GM19438 (cell line): ENCODE results near the gene TSPAN4.

Experiments used
- ATAC-seq: cut with Tn5 transposase; IDR thresholded peaks from one replicate; pipeline ENCODE4 v1.9.1; 2021; ENCODE audit warnings: low read depth; ENCODE audit not compliant: unreplicated experiment

The TSPAN4 gene

DNA sequence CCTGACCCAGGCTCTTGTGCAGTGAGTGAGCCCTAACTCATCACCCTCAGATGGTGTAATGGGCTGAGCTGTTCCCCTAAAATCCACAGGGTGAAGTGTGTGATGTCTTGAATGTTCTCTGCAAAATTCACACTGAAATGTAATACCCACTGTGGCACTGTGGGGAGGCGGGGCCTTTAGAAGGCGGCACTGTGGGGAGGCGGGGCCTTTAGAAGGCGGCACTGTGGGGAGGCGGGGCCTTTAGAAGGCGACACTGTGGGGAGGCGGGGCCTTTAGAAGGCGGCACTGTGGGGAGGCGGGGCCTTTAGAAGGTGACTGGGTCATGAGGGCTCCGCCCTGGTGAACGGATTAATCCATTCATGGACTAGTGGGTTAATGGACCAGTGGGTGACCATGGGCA, 34.9 kb downstream of the TSPAN4 start:
- ATAC-seq: no peak

DNA sequence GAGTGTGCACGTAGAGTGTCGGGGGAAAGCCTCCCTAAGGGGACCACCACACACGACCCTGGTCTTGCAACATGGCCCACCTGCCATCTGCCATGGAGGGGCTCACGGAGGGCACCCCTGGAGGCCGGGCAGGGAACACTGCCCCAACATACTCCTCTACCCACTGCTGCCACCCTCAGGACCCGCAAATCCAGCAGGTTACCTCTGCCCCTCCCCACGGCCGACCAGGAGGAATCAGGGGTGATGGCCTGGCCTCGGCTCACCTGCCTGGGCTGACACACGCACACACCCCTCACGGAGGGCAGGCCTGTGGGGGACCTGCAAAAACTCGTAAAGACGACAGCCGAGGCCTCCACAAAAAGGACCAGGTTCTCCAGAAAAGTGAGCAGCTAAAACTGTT, 37.8 kb downstream of the TSPAN4 start:
- no peak for ATAC-seq

DNA sequence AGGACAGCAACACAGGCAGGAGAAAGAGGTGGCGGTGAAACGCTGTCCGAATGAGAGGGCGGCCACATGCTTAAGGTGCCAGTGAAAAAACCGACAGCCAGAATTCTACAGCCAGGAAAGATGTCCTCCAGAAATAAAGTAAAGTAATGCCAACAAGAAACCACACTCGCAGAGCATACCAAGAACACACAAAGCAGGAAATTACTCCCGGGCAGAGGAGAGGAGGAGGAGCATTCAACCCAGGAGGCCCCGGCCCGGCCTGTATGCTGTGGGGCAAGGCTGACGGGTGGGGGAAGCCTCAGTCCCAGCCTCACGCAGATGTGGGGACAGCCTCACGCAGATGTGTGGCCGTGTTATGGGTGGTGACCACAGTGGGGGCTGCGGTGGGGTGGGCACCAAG, 39.9 kb downstream of the TSPAN4 start:
- no peak for ATAC-seq

DNA sequence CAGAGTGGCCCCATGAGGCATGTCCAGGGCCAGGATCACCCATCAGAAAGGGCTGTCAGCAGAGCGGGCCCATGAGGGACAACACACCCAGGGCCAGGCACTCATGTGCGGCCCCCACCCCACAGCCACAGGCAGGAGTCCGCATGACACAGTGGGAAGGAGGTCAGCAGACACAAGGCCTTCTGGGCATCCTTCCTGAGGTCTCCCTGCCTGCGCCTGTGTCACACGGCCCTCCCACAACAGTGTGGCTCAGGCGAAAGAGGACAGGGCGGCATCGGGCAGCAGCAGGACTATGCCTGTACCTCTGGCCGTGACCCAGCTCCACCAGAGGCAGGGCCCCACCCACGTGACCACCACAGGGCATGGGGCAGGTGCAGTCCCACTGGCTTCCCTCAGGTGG, 40.9 kb downstream of the TSPAN4 start:
- ATAC-seq: no peak

DNA sequence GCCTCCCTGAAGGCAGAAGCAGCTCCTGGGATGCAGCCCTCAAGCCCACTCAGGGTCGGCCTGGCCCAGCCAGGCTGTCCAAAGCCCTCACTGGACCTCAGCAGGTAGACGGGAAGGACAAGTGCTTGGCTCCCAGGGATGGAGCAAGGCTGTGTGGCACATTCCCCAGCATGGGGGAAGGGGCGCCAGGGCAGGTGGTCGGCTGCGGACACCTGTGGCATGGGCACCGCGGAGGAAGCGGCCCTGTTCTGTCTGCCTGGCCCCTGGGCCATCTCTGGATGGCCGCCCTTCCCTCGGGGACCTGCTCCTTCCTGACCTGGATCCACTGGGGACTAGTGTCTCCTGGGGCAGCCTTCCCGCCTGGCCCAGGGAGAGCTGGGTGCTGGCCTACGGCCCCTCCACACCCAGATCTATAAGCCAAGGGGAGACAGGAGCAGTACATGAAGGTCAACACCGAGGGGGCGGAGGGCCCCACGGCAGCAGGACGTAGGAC, 42.0 kb downstream of the TSPAN4 start:
- no peak for ATAC-seq

DNA sequence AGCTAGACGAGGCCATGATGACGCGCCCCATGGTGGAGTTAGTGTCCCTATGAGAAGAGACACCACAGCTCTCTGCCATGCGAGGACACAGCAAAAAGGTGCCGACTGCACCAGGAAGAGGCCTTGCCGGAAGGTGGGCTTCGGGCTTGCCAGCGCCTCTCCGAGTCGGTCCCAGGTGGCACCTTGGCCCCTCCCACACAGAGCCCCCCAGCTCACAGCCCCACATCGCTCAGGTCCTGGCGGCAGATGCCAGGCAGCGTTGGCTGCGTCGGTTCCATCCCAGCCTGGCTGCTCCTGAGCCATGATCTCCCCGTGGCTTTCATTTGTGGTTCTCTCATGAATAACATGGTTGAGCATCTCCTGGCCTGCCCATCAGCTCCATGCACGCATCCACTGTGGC, 43.9 kb downstream of the TSPAN4 start:
- ATAC-seq: no peak

DNA sequence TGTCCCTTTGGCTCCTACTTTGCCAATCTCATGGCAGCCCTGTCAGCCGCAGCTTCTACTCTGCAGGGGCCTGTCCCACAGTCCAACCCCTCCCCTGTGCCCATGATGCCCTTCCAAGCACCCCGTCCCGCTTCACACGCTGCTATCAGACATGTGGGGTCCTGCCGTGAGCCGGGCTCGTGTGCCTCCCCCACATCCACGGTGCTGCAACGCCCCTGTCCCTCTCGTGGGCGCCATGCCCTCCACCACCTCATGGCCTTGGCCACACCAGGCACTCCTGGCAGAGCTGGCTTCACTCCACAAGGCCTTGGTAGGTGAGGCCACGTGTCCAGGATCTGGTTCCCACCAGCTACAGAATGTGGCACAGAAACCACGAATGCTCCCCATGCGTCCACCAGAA, 44.9 kb downstream of the TSPAN4 start:
- ATAC-seq: no peak

DNA sequence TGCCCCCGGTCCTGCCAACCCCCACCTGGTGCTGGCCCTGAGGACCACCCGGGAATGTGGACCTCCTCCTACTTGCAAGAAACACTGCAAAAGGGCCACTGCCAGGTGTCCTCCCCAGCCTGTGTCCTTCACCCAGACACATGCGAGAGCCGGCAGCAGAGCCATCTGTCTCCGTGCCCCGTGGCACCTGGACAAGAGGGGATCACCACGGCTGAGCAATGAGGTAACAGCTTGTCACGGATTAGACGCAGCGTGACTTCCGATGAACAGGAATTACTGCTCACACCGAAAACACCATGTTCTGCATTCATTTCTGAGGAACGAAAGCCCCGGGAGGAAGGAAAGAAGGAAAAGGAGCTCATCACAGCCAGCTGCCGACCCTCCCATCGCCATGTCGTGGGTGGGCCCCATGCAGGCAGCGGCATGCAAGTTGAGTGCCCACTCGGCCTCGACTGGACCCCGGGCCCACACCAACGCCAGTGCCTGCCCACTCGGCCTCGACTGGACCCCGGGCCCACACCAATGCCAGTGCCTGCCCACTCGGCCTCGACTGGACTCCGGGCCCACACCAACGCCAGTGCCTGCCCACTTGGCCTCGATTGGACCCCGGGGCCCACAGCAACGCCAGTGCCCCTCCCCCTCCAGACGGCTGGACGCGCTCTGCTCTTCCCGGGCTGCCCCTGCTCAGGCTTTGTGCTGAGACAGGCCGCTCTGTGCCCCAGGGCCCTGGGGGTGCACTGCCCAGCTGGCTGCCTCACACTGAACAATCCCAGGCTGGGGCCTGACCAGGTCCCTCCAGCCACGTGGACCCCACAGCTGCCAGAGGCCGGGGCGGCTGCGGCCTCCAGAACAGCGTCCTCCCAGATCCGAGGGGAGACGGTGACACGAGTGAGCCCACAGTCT, 45.9 kb downstream of the TSPAN4 start:
- ATAC-seq: no peak

DNA sequence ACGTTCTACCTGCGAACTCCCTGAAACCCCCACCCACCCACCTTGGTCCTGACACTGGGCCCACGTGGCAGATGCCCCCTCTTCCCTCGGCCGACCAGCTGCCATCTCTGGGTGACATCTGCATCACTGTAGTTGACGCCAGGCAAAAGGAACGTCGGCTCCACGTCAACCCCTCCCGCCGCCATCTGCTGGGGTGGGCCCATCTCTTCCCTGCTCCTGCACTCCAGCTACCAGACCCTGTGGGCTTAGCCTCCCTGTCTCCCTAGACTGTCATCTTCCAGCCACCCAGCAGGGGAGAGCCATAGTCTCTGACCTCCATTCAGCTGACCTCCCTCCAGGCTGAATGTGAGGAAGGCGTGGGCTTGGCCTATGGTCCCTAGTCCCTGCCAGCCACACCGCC, 46.6 kb downstream of the TSPAN4 start:
- ATAC-seq: no peak

DNA sequence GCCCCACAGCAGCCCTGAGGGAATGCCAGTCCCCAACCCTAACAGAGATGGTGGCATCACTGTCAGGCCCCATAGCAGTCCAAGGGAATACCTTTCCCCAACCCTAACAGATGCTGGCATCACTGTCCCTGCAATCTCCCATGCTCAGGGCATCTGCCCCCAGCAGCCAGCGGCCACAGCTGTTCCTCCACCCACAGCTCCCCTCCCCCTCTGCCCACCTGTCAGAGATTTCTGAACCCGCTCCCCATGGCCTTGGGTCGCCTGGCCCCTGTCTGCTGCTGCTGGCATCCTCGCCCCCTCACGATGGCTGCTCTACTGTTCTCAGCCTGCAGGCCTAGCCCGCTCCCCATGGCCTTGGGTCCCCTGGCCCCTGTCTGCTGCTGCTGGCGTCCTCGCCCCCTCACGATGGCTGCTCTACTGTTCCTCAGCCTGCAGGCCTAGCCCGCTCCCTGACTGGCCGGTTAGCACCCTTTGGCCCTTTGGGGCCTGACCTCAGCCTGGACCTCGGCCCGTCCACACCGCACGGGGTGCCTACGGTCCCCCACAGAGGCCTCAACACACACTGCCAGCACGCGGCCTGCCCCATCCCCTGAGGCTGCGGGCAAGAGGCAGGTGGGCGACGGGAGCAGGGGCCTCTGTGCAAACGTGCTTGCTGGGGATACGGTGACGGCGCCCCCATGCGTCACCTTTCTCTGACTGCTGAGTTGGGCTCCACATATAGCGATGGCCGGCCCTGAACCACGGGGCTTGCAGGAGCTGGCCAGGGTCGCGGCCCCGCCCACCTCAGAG, 47.2 kb downstream of the TSPAN4 start:
- ATAC-seq: no peak

DNA sequence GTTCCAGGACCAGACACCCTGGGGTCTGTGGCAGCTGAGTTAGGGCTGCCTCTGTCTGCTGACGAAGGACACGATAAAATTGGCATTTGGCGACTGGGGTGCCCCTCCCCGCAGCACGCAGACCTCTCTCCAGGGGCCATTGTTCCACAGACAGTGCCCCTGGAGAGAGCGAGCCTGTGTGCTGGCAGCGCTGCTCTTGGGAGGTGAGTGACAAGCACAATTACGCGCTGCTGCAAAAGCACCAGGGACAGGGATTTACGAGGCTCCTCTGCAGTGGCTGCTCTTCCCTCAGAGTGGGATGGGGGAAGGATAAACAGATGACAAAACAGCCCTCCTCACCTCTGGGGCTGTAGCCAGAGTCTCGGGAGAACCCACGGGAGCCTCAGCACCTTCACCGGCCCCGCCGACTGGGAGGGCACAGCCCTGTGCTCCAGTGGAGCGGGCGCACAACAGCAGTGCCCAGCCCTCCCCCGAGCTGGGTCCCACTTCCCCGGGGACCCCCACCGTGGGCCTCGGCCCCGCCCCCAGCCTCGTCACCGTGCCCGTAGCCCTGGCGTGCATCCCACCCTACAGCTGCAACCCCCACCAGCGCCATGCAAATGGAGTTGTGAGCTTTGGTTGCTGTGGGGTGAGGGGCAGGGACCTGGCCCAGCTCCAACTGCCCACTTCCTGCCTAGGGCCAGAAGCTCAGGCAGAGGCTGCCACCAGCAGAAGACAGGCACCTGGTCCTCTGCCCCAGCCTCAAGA, 48.3 kb downstream of the TSPAN4 start:
- ATAC-seq: no peak

DNA sequence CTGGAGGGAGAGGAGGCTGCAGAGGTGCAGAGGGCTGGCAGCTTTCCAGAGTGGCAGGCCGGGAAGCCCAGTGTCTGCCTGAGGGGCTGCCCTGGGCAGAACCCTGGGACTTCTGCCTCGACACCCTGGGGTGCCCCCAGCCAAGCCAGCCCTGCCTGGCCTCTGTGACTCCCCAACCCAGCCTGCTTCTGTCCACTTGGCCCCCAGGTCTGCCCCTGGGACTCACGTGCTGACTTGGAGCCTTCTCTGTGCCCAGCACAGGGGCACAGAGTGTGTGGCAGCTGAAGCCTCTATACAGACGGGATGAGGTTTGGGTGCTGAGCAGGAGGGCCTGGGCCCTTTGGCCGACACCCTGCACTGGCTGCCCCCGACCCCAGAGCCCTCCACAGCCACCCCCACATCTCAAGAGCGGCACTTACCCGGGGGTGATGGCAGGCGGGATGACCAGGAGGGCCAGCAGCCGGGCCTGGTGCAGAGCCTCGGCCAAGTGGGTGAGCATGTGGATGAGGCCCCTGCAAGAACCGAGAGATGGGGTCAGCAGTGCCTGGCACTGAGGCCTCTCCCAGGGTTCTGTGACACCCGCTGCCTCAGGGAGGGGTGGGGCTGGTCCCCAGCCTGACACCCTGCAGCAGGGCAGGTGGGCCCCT, 50.5 kb downstream of the TSPAN4 start:
- ATAC-seq: no peak

DNA sequence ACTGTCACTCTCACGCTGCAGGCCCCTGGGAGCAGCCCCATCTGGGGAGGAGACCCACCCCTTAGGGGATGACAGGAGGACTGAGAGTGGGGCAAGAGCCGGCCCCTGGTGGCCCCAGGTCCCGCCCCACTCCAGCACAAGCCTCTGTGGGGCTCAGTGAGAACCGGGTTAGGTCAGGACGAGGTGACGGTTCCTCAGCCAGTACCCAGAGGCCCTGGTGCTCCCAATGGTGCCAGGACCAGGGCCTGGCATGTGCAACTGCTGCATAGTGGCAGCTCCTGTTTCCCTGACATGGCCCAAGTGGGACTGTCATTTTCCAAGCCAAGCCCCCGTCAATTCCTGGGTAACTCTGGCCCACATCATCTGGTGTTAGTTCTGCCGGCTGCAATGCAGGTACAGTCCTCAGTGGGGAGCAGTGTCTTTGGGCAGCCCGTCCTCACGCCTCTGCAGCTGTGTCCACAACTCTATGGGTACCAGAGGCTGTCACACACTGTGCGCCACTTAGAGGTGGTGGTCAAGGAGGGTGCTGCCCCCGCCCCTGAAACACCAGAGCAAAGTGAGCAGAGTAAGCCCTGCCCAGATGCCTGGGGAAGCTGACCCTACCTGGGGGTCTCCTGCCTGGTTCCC, 52.0 kb downstream of the TSPAN4 start:
- no peak for ATAC-seq

DNA sequence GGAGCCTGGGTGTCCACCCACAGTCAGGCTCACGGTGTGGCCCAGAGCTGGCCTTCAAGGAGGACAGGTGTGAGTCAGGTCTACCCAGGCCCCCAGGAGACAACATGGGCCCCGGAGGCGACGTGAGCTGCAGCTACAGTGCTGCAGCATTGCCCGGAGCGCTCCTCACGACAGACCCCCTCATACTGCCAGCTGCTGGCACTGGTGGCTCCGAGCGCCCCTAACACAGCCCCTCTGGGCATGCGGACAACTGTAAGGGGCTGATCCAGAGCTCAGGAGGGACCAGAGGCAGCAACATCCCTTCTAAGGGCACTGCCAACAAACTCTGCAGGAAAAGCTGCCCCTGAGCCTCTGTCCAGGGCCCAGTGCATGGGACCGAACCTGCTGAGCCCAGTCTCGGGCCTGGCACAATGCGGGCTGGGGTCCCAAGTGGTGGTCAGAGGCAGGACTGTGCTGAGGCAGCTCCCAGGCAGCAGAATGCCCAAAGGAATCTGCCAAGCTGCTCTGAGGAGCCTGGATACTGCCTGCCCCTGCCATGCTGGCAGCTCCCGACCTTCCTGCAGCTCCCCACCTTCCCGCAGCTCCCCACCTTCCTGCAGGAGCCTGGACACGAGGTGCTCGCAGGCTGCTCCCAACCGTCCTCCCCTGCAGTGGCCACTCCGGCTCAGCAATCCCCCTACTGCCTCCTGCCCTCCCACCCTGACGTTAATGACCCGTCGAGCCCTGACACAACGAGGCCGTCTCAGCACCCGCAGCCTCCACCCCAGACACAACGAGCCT, 52.9 kb downstream of the TSPAN4 start:
- no peak for ATAC-seq

DNA sequence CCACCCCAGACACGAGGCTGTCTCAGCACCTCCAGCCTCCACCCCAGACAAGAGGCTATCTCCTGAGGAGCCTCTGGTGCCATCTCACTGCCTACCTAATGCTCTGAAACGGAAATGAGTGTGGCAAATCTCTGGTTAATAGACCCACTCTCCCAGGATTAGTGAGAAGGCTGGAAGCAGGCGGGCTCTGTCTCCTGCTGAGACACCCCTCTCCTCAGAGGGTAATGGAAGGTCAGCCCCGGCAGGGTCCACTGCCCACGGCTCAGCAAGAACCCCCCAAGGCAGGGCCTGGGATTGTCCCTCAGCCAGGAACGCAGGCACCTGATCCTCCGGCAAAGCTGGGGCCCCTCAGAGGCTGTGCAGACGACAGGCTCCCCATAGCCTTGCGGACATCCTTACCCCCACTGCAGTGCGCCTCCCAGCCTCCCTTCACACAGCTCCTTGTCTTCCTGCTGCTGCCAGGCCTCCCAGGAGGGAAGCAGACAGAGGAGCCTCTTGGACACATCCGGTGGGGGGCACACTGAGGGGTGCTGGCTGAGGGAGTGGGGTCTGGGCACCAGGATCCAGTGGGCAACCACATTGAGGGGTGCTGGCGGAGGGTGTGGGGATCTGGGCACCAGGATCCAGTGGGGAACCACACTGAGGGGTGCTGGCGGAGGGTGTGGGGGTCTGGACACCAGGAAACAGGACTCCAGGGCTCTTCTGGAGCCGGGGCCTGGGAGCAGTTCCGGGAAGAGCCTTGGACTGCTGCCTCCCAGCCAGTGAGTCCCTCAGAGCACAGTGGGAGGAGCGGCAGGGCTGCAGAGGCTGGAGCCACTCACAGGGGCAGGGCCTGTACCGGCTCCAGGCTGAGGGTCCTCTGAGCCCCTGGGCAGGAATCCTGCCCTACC, 54.8 kb downstream of the TSPAN4 start:
- no peak for ATAC-seq

DNA sequence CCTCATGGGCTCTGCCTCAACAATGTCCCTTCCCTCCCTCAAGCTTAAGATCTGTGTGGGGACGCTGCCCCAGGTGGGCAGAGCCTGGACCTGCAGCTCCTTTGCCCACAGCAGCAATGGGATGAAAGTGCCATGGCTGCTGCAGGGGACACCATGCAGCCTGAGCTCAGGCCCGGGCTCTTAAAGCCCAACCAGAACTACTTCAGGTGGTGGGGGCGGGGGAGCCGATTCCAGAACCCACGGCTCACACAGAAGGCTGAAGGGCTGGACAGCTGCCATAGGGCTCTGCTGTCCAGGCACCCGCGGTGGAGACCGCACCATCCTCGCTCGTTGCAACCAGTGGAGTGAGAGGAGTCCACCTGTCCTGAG, 55.5 kb downstream of the TSPAN4 start:
- no peak for ATAC-seq

DNA sequence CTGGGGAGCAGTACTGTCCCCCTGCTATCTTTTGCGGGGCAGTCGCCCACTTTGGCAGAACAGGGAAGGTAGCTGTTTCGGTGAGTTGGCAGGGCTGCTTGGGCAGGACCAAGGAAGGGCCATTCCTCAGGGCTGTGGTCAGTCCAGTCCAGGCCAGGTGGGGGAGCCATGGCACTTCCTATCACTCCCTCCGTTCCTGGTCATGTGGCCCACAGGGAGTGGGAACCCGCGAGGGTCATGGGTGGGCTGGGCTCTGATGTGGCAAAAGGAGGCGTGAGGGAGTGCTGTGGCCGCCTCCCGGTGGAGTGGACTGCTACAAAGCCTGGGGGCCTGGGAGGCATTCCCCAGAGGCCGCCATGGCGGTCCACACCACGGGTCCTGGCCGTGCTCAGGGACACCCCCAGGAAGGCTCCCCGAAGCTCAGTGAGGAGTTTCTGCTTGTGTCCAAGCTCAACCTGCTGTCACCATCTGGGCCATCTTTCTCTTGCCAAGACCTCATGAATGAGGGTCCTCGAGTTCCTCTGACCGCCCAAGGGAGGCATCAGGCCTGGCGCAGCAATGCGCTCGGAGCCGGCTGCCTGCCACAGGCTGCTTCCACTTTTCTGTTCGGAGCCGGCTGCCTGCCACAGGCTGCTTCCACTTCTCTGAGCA, 56.0 kb downstream of the TSPAN4 start:
- ATAC-seq: no peak

DNA sequence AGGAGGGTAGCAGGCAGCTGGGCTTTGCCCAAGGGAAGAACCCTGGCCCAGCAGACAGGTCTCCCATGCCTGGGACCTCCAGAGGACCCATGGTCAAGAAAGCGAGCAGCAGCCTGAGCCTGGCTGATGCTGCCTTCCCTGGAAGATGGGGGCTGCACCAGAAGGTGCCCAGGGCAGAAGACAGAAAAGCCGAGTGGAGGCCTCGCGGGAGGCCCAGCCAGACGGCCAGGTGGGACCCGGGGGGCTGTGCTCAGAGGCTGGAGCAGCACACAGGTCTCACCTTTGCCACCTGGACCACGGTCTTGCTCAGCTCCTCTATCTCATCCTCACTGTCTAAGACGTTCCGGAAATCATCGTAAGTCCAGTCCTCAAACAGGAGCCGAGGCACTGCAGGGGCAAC, 57.1 kb downstream of the TSPAN4 start:
- ATAC-seq: no peak
